PC-9 (cell line): ENCODE data around the gene APMAP.

Experiments used
- CTCF ChIP-seq: fragments of 200-600 bp; sonication (generic); conservative IDR thresholded peaks from 2 replicates; pipeline ENCODE4 v1.6.1; 2017; ENCODE audit warnings: mixed run types, antibody characterized with exemption, mild to moderate bottlenecking, moderate library complexity
- EZH2 ChIP-seq: fragments of 200-600 bp; sonication (generic); IDR thresholded peaks from 2 replicates; pipeline ENCODE4 v1.8.0; 2017; ENCODE audit warnings: antibody characterized with exemption, low read depth

GRCh38 chr20:24962510-24962909, 30.0 kb downstream of the APMAP start:
- TF ChIP-seq CTCF (no peak), EZH2 (no peak)
